SK-N-MC (cell line): ENCODE measurements around the gene FBLN7.

Experiments
- DNase-seq: peaks from one replicate; pipeline ENCODE4 v3.0.0-alpha.2; 2011; ENCODE audit warnings: low read depth, low spot score
- H3K27ac ChIP-seq: fragments of 200-600 bp; sonication (generic); 2 replicates; pipeline ENCODE4 v1.5.1; 2016; ENCODE audit warnings: mixed run types
- H3K36me3 ChIP-seq: fragments of 200-600 bp; sonication (generic); 2 replicates; pipeline ENCODE4 v1.6.1; 2017; ENCODE audit warnings: antibody characterized with exemption, low read length, mixed read lengths; ENCODE audit not compliant: insufficient read depth
- H3K4me3 ChIP-seq: fragments of 200-600 bp; sonication (generic); 2 replicates; pipeline ENCODE4 v1.5.1; 2016
- H3K9ac ChIP-seq: fragments of 200-600 bp; sonication (generic); 2 replicates; pipeline ENCODE4 v1.8.0; 2017; ENCODE audit warnings: mixed run types, mixed read lengths; ENCODE audit not compliant: insufficient read length
- H3K9me3 ChIP-seq: fragments of 200-600 bp; sonication (generic); 2 replicates; pipeline ENCODE4 v1.6.1; 2017; ENCODE audit warnings: low read depth, mild to moderate bottlenecking, antibody characterized with exemption, low read length, moderate library complexity, mixed read lengths
- EZH2 ChIP-seq: fragments of 200-600 bp; sonication (generic); IDR thresholded peaks from one replicate; pipeline ENCODE4 v1.6.1; 2017; ENCODE audit warnings: antibody characterized with exemption
- FOXP2 ChIP-seq: optimal IDR thresholded peaks from 2 replicates; pipeline ENCODE3; 2011; ENCODE audit warnings: mild to moderate bottlenecking, moderate library complexity; ENCODE audit not compliant: insufficient read depth; ENCODE audit errors: extremely low read length, control extremely low read depth
- POLR2AphosphoS5 ChIP-seq: IDR thresholded peaks from 2 replicates; pipeline ENCODE4 v1.6.1; 2012; ENCODE audit warnings: mild to moderate bottlenecking, low read depth, low read length, borderline replicate concordance

The FBLN7 gene

DNA sequence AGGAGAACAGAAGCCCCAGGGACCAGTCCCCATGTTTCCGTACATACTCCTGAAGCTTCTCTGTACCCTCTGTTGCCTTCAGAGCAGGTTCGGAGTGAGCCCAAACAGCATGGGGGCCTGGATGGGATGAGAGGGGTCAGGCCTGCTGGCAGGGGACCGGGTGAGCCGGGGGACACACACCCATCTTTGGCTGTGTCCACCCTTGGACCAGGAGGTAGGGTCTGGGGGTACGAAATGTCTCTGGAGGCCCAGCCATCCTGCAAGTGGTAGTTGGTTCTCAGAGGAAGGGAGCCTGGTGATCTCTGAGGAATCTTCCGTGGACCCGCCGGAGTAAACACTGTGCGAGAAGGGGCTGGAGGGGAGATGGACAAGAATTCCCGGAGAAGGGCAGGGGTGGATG is 15.3 kb downstream of the FBLN7 start:
- Histone ChIP-seq H3K9ac (no peak overlapping the region), H3K36me3 (no peaks in the 10 kb centered on the region), H3K9me3 (no peaks in the 10 kb centered on the region), H3K27ac (no peak overlapping the region), H3K4me3 (no peak overlapping the region)
- DNase-seq: no peak
- TF ChIP-seq POLR2AphosphoS5 (no peak), FOXP2 (no peak), EZH2 (no peak)

DNA sequence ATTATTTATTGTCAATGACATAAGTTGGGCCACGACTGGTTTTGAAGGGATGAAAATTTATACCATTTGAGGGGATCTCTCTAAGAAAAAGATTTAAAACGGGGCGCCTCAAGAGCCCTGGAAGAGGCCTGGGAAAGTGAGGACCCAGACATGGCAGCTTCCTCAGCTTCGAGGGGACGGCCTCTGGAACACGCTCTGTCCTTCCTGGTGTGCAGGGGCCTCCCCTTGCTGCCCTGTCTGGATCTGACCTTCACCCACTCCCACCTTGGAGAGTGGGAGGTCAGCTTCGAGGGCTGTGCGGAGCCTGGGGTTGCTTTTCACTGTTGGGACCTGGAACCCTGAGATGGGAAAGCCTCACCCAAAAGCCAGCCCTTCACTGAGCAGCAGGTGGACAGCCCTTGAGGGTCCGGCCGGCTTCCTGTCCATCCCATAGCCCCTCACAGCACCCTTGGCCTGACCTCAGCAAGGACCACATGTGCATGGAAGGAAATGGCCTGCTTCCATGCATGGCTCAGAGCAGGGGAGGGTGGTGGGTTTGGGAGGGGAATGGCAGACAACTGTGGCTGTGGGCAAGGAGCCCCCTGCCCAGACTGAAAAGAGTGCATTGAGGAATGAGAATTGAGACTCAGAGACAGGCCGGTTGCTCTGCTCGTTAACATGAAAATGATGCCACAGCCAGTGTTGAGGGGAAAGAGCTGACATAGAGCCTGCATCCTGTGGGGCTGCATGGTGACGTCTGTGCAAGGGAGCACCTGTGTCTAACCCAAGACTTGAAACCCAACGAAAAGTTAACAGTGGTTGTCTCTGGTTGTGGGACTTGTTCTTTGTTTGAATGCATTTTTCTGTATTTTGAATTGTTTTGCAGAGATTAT is 16.3 kb downstream of the FBLN7 start:
- Histone ChIP-seq H3K9me3 (no peaks in the 10 kb centered on the region), H3K4me3 (no peak overlapping the region), H3K27ac (no peak overlapping the region), H3K36me3 (no peaks in the 10 kb centered on the region), H3K9ac (no peak overlapping the region)
- no peak for DNase-seq
- TF ChIP-seq FOXP2: no peak
- no peak for TF ChIP-seq POLR2AphosphoS5
- no peak for TF ChIP-seq EZH2

DNA sequence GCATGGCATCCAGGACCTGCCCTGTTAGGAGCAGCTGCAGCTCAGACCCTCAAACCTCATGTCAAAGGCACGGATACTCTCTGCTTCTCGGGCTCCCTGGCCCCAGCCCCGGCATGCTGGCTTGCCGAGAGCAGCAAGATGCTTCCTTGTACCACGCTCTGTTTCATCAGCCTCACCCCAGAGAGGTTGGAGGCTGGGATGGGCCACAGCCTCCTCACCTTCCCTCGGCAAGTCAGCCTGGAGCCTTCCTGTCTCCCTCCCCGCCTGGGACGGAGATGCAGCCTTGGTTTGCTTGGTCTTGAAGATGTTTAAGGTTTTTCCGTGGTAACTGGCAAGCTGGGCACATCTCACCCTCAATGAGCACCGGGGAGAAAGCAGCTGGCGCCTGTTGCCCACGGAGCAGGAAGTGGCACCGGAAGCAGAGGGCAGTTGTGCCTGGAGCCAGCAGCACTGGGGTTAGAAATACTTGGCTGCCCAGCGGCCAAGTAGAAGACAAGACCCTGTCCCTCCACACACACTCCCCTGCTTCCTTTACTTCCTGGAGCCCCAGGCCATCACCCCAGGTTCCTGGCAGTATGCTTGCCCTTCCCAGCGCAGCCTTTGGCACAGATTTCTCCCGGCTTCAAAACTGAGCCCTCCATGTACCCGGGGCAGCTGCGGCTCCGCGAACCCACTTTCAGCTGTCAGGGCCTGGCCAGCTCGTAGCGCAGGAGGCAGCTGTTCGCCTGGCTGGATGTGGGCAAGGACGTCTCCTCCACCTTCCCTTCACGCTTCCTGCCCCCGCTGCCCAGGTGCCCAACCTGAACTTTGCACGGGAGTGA is 17.4 kb downstream of the FBLN7 start:
- H3K9me3 ChIP-seq: no peaks in the 10 kb centered on the region
- no peaks in the 10 kb centered on the region for H3K36me3 ChIP-seq
- DNase-seq: no peak
- no peak overlapping the region for H3K4me3 ChIP-seq
- no peak overlapping the region for H3K27ac ChIP-seq
- no peak overlapping the region for H3K9ac ChIP-seq
- no peak for TF ChIP-seq POLR2AphosphoS5
- no peak for TF ChIP-seq FOXP2
- no peak for TF ChIP-seq EZH2

DNA sequence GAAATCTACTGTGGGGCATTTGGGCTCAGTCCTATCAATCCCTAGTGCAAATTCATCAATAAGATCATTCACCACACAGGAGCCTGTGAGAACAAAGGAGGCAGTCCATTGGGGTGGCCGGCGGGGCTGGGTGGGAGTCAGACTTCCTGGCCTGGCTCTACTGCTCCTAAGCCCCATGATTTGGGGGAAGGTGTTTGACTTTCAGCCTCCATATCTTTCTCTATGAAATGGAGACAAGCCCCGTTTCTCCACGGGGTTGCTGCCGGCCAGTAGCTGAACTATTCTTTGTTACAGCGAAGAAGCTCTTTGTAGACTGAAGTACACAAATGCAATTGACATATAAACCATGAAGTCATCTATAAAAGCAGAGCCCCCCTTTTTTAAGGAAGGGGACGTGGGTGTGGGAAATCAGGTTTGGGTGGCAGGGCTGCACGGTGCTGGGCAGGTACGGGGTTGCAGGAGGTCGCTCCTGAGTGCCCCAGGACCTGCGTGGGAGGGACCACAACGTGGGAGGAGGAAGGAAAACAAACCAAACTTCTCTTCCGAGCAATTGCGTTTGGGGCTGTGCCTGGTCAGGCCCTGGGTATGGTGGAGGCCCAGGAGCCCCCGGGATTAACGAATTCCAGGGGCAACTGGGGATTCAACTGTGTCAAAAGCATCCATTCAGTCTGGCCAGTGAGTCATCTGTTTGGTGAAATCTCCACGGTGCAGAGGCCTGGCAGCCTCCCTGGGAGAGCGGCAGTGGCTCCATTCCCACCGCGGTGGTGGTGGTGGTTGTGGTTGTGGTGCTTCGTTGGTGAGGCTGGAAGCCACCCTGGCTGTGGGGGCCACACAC is 18.2 kb downstream of the FBLN7 start:
- TF ChIP-seq FOXP2: no peak
- no peak for TF ChIP-seq POLR2AphosphoS5
- no peak for TF ChIP-seq EZH2
- no peaks in the 10 kb centered on the region for H3K36me3 ChIP-seq
- no peak overlapping the region for H3K4me3 ChIP-seq
- no peak for DNase-seq
- H3K9me3 ChIP-seq: no peaks in the 10 kb centered on the region
- H3K27ac ChIP-seq: no peak overlapping the region
- H3K9ac ChIP-seq: no peak overlapping the region

DNA sequence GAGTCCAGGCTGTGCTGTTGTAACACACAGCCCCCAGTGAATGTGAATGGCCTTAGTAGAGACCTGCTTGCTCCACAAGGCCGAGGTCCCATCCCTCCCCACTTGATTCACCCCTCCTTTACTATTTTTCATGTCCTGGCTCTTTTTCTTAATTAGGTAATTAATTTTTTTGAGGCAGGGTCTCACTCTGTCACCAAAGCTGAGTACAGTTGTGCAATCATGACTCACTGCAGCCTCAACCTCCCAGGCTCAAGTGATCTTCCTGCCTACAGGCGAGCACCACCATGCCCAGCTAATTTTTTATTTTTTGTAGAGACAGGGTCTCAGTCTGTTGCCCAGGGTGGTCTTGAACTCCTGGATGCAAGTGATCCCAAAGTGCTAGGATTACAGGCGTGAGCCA is 19.3 kb downstream of the FBLN7 start:
- H3K4me3 ChIP-seq: no peak overlapping the region
- DNase-seq: no peak
- no peak overlapping the region for H3K27ac ChIP-seq
- TF ChIP-seq FOXP2: no peak
- no peak for TF ChIP-seq EZH2
- TF ChIP-seq POLR2AphosphoS5: no peak
- H3K9ac ChIP-seq: no peak overlapping the region
- no peaks in the 10 kb centered on the region for H3K9me3 ChIP-seq
- no peaks in the 10 kb centered on the region for H3K36me3 ChIP-seq

DNA sequence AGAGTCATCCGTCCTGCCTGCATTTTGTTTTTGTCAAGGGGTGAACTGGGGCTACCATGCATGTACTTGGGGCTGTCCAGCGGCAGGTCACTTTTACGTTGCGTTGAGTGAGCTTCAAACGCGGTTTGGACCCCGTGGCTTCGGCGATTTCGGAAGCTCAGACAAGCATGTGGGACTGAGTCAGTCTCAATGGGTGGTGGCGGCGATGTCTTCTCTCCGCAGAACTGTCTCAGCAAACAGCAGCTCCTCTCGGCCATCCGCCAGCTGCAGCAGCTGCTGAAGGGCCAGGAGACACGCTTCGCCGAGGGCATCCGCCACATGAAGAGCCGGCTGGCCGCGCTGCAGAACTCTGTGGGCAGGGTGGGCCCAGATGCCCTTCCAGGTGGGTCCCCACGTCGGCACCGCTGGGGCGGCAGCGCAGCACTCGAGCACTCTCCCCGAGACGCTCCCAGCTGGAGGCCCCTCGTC is 21.3 kb downstream of the FBLN7 start:
- no peak for DNase-seq
- Histone ChIP-seq H3K36me3 (no peaks in the 10 kb centered on the region), H3K4me3 (no peak overlapping the region), H3K9ac (no peak overlapping the region), H3K9me3 (no peaks in the 10 kb centered on the region), H3K27ac (no peak overlapping the region)
- TF ChIP-seq FOXP2 (no peak), POLR2AphosphoS5 (no peak), EZH2 (no peak)

DNA sequence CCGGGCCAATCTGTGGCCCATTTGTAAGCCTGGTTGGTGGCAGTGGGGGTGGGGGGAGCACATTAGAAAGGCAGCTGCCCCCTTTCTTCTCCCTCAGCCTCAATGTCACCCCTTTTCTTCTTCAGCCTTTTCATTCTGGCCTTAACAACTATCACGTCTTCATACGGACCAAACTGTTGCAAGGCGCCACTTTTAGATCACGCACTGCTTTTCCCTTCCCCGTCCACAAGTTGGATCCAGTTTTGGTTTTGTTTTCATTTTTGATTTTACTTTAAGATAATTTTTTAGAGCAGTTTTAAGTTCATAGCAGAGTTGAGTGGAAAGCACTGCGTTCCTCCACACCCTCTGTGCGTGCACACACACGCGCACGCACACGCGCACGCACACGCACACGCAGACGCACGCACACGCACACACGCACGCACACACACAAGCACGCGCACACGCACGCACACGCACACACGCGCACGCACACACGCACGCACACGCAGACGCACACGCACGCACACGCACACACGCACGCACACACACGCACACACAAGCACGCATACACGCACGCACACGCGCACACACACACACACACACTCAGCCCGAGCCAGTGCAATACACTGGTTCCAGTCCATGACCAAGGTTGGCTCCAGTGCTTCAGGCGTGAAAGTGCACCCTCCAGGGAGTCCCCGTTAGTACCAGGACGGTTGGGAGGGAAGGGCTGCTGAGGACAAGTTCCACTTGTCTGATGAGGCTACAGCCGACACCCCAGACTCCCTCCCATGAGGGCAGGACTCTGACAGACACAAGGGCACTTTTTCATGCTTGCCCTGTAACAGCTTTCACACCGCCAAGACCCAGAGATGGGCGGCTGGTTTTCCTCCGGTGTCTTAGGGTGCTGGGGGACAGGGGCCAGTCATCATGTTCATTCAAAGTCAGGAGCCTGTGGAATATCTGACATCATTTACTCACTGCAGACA is 22.4 kb downstream of the FBLN7 start:
- Histone ChIP-seq H3K36me3 (no peaks in the 10 kb centered on the region), H3K9ac (no peak overlapping the region), H3K27ac (no peak overlapping the region), H3K4me3 (no peak overlapping the region), H3K9me3 (no peaks in the 10 kb centered on the region)
- TF ChIP-seq POLR2AphosphoS5 (no peak), EZH2 (no peak), FOXP2 (no peak)
- no peak for DNase-seq
